Hematopoietic multipotent progenitor cell treated with erythropoietin and hydrocortisone succinate and interleukin-3 and kit ligand, for 15 days (in vitro differentiated cells): ENCODE results near the gene MAP3K6.
"Not testable (repeated sequence)": the region's sequence is repeated elsewhere in the genome, so short reads cannot be mapped to it uniquely, and the experiment has no call there.

ENCODE experiments used
- DNase-seq: peaks from one replicate; pipeline ENCODE4 v3.0.0-alpha.2; 2015; ENCODE audit warnings: low spot score

MAP3K6 gene

DNA sequence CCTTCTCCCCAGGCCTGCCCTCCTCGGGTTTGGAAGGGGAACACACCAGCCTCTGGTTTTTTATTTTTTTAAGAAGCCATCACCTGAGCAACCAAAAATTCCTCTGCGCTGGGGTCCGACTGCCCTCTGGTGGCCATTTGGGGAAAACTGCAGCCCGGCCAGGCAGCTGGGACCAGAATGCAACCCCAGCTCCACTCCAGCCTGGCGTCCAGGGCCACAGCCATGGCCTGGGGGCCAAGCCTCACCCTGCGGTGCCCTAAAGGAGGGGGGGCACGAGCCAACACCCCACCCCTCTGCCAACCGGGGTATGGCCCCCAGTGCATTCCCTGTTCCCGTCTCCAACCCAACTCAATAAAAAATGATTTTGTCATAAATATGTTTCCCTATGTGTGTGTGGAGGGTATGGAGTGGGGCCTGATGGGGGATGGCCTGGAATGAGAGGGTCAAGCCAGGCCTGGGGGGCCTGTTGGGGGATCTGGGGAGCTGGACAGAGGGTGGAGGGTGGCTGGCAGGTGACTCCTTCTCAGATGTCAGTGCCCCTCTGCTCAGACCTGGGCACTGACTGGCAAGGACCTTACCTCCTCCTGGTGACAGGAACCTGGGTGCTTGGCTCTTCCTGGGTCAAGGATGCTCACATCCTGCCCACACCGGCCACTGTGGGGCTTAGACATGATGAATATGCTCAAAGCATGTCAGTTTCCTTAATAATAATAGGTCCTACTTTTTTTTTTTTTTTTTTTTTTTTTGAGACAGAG lies 28.9 kb upstream of the MAP3K6 start:
- peak; percentile 77 for DNase-seq

DNA sequence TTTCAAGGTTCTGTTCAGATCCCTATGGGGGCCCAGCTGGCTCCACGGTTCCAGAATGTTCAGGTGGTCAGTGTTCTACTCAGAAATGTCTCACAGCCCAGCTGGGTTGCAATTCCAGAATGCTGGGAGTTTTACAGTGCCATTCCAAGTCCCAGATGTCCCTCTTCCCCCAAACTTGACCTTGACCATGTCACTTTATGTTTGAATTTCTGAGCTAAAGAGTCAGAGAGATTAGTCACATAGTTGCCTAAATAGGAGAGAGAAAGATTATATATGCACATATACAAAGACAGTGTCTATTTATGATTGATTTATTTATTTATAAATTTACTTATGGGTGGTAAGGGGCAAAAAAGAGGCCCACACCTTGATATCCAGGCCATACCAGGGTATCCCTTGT lies 28.2 kb upstream of the MAP3K6 start:
- DNase-seq, result no peak

DNA sequence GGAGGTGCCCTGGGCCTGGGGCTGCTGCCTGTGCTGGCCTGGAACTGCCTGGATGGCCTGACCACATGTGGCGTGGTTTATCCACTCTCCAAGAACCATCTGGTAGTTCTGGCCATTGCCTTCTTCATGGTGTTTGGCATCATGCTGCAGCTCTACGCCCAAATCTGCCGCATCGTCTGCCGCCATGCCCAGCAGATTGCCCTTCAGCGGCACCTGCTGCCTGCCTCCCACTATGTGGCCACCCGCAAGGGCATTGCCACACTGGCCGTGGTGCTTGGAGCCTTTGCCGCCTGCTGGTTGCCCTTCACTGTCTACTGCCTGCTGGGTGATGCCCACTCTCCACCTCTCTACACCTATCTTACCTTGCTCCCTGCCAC lies 27.5 kb upstream of the MAP3K6 start:
- no peak for DNase-seq

DNA sequence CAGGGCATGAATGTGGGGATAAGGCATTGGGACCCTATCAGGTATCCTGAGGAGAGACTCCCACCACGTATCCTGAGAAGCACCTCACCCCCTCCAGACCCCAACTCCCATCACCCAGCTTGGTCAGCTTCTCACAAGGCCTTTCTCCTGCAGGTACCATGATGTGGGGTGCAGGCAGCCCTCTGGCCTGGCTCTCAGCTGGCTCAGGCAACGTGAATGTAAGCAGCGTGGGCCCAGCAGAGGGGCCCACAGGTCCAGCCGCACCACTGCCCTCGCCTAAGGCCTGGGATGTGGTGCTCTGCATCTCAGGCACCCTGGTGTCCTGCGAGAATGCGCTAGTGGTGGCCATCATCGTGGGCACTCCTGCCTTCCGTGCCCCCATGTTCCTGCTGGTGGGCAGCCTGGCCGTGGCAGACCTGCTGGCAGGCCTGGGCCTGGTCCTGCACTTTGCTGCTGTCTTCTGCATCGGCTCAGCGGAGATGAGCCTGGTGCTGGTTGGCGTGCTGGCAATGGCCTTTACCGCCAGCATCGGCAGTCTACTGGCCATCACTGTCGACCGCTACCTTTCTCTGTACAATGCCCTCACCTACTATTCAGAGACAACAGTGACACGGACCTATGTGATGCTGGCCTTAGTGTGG lies 27.0 kb upstream of the MAP3K6 start:
- no peak for DNase-seq

DNA sequence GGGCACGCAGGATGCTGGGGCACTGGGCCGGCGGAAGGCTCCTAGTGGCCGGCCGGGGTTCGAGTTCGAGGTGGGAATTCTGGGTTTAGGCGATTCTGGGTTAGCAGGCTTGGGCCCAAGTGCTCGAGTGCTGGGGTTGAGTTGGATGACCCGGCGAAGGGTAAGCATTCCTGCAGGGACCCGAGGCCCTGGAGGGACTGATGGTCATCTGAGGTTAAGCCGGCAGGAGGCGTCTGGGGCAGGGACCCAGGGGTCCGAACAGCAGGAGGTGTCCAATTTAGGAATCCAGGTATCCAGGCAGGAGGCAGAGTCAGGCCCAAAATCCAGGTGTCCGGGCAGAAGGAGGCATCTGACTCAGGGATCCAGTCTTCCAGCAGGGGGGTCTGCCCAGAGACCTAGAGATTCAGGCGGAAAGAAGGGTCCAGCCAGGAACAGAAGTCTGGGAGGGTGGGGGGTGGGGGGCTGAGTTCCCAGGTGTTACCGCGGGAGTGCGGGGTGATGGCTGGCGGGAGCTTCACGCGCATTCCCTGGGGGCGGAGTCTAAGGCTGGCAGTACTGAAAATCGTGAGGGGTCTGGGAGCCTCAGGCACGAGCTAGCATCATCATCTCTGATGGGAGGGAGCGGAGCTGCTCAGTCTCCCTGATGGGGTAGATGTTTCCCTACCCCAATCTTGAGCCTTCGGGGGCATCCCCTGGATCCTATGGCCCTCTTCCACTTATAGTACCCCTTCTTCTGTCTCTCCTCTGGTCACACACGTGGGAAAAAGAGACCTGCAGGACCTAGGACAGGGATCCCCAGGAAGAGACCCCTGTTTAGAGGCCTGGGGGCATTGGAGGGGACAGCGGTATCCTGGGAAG lies 26.2 kb upstream of the MAP3K6 start:
- DNase-seq, result no peak

DNA sequence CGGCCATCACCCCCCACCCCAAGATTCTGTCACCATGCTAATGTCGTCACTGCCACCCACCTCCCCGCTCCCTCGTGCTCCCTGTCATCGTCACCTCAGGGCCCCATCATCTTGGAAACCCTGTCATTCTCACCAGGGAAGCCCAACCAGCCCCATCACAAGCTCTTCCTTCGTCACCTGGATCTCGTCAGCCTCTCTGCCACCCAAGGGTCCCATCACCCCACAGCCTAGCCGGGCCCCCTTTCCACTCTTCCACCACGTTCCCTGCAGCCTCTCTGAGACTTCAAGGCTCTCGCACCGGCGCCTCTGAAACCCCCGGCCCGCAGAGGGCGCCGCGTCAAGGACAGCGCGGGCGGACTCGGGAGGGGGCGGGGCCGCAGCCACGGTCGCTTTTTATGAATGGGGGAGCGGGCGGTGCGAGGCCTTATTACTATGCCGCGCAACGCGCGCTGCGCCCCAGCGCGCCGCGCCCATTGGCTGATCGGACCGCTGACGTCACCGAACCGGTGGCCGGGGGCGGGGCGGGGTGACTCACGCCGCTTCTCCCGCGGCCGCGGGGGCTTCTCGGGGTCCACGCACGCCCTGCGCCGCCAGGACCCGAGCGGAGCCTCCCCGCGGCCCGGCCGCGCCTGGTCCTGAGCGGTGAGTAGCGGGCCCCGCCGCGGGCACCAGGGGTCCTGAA lies 25.5 kb upstream of the MAP3K6 start, which contains the start of gene GPR3:
Gene GPR3, plus strand, starts transcription at position 527 of the 682 bp plus-strand sequence. CDS start 1,177 bp downstream, outside the sequence.
- DNase-seq, result peak; percentile 86

DNA sequence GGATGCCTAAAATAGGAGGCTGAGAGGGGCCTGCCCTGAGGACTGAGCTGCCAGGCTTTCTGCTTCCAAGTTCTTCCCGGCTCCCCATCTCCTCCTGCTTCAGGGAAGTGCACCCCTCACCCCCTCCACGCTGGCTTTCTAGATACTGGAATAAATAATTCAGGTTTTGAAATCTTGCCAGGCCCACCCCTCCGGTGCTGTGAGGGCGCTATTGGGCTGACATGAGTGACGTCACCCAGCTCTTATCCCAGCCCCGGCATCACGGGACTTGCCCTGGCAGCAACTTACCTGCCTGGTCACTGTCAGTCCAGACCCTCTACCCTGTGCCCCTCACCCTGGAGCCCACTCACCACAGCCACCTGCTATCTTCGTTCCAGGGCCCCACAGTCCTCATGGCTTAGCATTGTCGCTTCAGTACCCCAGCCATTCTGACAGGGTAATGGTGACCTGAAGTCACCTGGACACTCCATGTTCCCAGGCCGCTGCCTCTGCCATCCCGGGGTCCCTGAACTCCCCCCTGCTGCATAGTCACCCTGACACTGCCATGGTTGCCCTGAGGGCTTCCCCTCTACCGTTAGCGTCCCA lies 24.8 kb upstream of the MAP3K6 start:
- DNase-seq, result peak; percentile 53

DNA sequence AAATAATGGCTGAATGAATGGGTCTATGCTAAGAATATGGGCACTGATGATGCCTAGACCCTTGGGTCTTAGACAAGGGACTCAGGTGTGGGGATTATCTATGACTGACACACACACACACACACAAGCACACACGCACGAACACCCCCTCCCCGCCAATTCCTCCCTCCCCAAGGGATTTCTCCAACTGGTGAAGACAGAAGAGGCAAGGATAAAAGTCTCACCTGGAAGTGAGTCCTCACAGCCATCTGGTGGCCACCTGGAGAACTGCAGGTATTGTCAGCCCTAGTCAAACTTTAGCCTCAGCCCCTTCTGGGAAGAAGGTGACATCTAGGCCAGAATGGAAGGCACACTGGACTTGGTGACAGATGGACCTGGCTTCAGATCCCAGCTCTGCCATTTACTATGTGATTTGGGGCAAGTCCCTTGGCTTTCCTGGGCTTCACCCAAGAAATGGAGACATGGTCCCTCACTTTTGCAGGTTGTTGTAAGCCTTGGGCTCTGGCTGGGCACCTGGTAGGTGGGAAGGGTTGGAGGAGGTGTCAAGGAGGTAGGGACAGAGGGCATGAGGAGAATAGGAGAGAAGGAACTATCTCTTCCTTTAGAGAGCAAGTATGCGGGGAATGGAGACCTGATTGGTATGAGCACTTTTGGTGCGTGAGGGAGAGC lies 21.7 kb upstream of the MAP3K6 start:
- DNase-seq, result peak; percentile 65

DNA sequence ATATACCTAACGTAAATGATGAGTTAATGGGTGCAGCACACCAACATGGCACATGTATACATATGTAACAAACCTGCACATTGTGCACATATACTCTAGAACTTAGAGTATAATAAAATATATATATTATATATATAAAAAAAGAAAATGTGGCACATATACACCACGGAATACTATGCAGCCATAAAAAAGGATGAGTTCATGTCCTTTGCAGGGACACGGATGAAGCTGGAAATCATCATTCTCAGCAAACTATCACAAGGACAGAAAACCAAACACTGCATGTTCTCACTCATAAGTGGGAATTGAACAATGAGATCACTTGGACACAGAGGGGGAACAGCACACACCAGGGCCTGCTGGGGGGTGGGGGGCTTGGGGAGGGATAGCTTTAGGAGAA lies 18.0 kb upstream of the MAP3K6 start:
- not testable (repeated sequence) for DNase-seq

DNA sequence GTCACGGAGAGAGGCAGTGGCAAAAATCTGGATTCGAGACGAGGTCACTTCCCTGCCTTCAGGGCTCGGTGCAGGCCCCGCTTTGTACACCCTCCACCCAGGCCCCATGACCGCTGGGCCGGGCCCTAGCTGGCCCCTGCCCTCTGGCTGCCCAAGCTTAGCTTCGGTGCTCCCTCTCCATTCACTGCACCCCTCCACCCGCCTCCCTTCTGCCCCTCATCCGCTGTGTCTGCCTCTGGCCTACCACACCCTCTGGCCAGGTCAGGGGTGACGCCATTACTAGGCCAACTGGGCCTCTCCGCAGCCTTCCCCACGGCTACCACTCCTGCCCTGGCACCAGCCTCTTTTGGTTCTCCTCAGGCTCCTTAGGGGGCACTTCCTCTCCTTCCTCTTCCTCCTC lies 16.9 kb upstream of the MAP3K6 start:
- no peak for DNase-seq

DNA sequence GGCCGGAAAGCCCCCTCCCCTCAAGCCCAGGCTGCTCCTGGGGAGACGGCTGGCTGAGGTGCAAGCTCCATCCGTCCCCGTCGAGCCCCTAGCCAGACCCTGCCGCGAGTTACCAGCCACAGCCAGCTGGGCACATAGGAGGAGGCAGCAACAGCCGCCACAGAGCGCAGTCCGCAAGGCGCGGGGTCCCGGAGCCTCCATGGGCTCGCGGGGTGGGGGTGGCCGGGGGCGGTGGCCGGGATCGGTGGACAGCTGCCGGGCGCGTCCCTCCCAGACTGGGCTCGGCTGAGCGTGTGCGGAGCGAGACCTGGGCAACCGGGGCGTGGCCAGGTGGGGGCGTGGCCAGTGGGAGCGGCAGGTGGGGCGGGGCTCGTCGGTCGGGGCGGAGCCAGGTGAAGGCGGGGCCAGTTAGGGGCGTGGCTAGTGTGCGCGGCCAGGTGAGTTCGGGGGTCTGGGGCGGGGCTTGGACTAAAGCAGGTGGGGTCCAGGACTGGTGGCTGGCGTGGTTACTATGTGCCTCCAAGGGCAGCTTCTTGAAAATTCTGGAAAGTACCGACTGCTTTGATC lies 16.4 kb upstream of the MAP3K6 start, which contains the start of gene CD164L2:
Gene CD164L2, minus strand, starts transcription at position 295 of the 567 bp plus-strand sequence. Its CDS starts 94 bp downstream, at position 201.
- DNase-seq, result peak; percentile 32

DNA sequence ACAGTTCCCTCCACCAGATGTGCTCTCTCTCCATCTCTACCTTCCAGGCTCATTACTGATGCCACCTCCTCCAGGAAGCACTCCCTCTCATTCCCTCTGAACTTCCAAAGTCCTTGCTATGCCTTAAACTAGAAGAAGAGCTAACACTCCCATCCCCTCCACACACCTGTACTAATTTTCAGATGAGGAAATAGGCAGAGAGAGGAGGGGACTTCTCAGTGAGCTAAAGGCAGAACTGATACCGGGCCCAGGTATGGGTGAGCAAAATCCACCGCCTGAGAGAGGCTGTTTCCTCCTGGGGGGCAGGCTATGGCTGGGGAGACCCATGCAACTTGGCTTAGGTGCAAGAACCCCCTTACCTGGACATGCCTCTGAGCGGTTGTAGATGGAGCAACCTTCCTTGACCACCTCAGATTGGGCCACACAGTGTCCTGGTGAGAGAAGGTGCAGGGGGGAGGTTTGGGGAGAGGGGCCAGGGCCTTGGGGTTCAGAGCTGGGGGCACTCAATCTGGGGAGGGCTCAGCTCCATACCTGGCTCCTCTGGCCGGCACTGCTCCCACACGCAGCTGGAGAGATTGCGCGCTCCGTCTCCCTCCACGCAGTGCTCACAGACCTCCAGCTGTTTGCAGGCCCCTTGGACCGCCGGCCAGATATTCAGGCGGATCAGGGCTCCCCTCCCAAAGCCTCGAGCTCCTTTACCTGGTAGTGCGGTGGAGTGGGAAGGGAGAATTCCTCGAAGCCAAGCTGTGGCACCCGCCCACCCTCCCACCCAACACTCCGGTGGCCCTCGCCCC lies 15.4 kb upstream of the MAP3K6 start:
- no peak for DNase-seq

DNA sequence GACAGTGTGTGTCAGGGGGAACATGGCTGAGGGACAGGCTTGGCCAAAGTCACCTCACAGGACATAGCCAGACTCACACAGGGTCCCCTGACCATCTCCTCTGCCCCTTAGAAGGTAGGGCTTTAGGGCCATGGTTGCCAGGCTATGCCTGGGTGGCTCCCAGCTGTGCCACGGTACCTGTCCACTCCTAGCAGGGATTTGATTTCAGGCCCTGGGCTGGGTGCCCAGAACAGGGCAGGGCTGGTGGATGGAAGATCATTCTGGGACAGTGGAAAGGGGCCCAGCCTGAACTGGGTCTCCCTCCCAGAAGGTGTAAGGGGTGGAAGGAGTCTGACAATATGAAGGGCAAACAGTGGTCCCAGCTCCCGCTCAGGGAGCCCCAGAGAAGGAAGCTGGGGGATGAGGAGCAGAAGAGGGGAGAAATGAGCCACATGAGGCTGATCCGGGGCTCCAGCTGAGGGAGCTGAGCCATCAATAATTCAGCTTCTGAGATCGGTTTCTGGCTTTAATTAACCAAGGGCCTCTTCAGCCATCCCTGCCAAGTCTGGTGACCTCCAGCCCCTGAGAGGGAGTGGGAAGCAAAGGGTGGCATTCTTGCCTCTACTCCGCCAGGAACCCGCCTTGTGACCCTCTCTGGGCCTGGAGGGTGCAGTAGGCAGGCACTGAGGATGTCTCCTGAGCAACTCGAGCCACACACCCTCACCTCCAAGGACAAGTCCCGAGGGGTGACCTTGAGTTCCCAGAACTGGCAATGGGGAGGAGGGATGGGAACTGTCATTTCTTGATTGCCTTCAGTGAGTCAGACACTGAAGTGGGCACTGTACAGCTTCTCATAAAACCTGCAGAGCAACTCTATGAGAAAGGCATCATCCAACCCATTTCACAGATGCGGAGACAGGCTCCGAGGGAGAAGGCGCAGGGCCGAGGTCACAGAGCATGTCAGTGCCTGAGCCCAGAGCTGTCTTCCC lies 14.3 kb upstream of the MAP3K6 start:
- DNase-seq, result no peak

DNA sequence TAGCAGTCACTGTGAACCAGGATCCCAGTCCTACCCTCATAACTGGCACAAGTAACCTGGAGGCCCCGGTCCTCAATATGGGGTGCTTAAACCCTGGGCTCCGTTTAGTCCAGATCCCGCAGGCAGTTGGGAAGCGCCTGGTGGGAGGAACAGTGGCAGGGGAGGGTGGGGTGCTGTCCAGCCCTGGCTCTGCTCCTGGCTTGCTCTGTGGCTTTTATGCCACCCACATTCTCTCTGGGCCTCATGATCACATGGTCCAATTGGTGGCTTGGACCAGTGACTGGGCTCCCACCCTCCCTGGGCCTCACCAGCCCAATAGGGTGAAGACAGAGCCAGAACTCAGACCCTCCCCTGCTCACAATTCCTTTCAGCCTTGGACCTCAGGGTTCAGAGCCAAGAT lies 13.5 kb upstream of the MAP3K6 start:
- DNase-seq, result no peak

DNA sequence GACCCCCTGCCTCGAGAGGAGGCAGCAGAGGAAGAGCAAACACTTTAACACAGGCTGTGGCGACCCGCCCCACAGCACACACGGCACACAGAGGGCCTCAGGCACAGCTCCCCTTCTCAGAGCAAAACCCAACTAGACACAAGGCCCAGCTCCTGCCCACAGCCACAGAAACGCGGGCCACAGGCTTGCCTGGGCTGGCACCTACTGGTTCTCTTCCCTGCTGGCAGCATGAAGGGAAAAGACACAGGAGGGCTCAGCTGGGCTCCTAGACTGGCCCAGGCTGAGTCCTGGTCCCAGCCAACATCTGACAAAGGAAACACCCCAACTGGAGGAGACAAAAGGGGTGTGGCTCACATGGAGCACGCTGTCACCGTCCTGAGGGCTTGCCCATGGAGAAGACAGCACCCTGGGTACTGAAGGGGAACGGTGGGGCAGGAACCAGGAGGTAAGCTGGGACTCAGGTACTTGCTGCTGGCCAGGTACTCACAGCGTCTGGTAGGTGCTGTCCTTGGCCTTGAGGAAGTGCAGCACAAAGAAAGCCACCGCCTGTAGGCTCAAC lies 12.9 kb upstream of the MAP3K6 start:
- no peak for DNase-seq

DNA sequence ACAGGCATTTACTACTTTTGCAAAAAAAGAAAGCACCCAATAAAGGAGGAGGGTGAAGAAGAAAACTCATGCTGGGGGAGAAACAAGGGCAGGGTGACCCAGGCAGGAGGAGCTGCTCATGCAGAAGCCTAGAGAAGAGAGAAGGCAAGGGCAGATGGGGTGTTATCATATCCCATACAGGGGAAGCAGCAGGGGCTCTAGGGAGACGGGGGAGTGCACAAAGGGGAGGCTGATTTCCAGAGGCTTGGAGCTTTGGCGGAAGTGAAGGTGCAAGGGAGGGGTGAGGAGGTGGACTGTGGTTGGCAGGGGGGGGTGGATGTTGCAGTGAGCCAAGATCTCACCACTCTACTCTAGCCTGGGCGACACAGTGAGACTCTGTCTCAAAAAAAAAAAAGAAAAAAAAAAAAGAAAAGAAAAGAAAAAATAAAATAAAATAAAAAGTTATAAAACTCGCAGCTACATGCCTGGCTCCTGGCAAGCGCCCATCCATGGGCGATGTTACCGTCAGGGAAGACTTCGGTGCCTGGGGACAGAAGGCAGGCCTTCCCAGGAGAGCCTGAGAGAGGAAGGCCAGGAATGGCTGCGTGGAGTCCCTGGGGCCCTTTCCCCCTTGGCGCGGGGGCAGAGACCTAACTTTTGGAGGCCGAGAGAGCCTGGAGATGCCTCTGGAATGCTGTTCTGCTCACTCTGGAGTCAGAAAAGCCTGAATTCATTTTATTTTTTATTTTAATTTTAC lies 11.2 kb upstream of the MAP3K6 start:
- DNase-seq, result no peak

DNA sequence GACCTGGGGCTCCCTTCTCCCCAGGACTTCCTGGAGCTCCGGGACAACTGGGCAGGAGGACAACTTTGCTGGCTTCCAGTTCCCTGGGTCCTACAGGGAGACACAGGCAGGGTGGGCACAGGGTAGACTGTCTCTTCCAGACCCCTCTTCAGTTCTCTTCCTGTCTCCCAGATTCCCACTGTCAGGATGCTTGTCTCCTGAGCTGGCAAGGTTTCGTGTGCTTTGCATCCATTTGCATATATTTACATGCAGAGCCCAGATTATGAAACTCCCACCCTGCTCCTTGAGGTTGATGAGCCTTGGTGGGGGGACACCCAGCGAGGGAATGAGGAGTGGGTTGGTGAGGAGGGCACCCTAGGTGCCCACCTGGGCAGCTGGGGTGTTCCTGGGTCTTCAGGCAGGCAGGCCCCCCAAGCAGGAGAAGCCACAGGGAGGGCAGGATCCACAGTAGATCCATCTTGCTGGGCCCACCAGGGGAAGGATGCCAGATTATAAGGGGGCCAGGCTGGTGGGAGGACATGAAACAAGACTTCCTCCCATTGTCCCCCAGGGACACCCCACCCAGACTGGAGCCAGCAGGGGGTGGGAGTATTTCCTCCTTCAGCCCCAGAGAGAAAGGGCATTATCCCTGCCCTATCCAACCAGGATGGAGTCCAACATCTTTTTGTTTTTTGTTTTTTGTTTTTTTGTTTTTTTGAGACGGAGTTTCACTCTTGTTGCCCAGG lies 7.8 kb upstream of the MAP3K6 start, which contains the start of gene FCN3:
Gene FCN3, minus strand, starts transcription at position 463 of the 725 bp plus-strand sequence. Its CDS starts 6 bp downstream, at position 457.
- DNase-seq, result no peak
